ENCODE results near the gene TIGD6.

Gene TIGD6

GRCh38 chr5:149966946-149967345, 33.5 kb downstream of the TIGD6 start:
- WGBS: 93% methylated on average over 3 of the region's 3 CpGs
- H3K27ac ChIP-seq (ENCODE audit: low read depth, low read length): no peak overlapping the region
- H3K27me3 ChIP-seq (ENCODE audit: insufficient read depth, low read length): peaks cover under 1% of the 10 kb centered on the region; the same call in 1 of the 2 replicates
- H3K4me3 ChIP-seq (ENCODE audit: low read length): no peak overlapping the region
- no peaks in the 10 kb centered on the region for H3K36me3 ChIP-seq (ENCODE audit: insufficient read depth, low read length)
- H3K9ac ChIP-seq (ENCODE audit: low read depth, low read length): no peak overlapping the region
- H3K4me1 ChIP-seq (ENCODE audit: insufficient read depth, low read length): no peaks in the 10 kb centered on the region
- no peaks in the 10 kb centered on the region for H3K9me3 ChIP-seq (ENCODE audit: insufficient read depth, low read depth, low read length)

- WGBS: 96% methylated on average over 3 of the region's 3 CpGs
- peaks cover 10% of the 10 kb centered on the region for H3K4me1 ChIP-seq (ENCODE audit: insufficient read depth, low read length)
- H3K27ac ChIP-seq (ENCODE audit: low read depth, low read length): no peak overlapping the region
- H3K9me3 ChIP-seq (ENCODE audit: insufficient read depth, low read depth, low read length): no peaks in the 10 kb centered on the region
- H3K27me3 ChIP-seq (ENCODE audit: insufficient read depth, low read length): peaks cover 10% of the 10 kb centered on the region
- H3K36me3 ChIP-seq (ENCODE audit: insufficient read depth, low read length): no peaks in the 10 kb centered on the region
- no peak overlapping the region for H3K9ac ChIP-seq (ENCODE audit: low read depth, low read length)
- H3K4me3 ChIP-seq (ENCODE audit: low read length): no peak overlapping the region
Measured at GRCh38 chr5:149963729-149964128, 36.7 kb downstream of the TIGD6 start.

- Histone ChIP-seq H3K27me3 (ENCODE audit: insufficient read depth, low read length) (peaks cover 10% of the 10 kb centered on the region), H3K4me3 (ENCODE audit: low read length) (no peak overlapping the region)
- WGBS: 96% methylated on average over 5 of the region's 5 CpGs
Measured at GRCh38 chr5:149962601-149963300, 37.7 kb downstream of the TIGD6 start.

GRCh38 chr5:149961957-149962409, 38.5 kb downstream of the TIGD6 start:
- Histone ChIP-seq H3K4me3 (ENCODE audit: low read length) (peak overlapping the region; percentile 80; the same call in 1 of the 2 replicates), H3K27me3 (ENCODE audit: insufficient read depth, low read length) (peaks cover 10% of the 10 kb centered on the region), H3K27ac (ENCODE audit: low read depth, low read length) (no peak overlapping the region), H3K4me1 (ENCODE audit: insufficient read depth, low read length) (peaks cover 10% of the 10 kb centered on the region), H3K9ac (ENCODE audit: low read depth, low read length) (no peak overlapping the region), H3K36me3 (ENCODE audit: insufficient read depth, low read length) (no peaks in the 10 kb centered on the region), H3K9me3 (ENCODE audit: insufficient read depth, low read depth, low read length) (no peaks in the 10 kb centered on the region)
- WGBS: 76% methylated on average over 6 of the region's 6 CpGs

More at GRCh38 chr5:149962601-149963300, 37.7 kb downstream of the TIGD6 start:
- H3K27ac ChIP-seq (ENCODE audit: low read depth, low read length): no peak overlapping the region
- no peaks in the 10 kb centered on the region for H3K9me3 ChIP-seq (ENCODE audit: insufficient read depth, low read depth, low read length)
- H3K36me3 ChIP-seq (ENCODE audit: insufficient read depth, low read length): no peaks in the 10 kb centered on the region
- no peak overlapping the region for H3K9ac ChIP-seq (ENCODE audit: low read depth, low read length)
- peaks cover 10% of the 10 kb centered on the region for H3K4me1 ChIP-seq (ENCODE audit: insufficient read depth, low read length)

GRCh38 chr5:149961186-149961685, 39.2 kb downstream of the TIGD6 start:
- Histone ChIP-seq H3K9me3 (ENCODE audit: insufficient read depth, low read depth, low read length) (no peaks in the 10 kb centered on the region), H3K27me3 (ENCODE audit: insufficient read depth, low read length) (peaks cover 10% of the 10 kb centered on the region), H3K9ac (ENCODE audit: low read depth, low read length) (peak overlapping the region; percentile 62), H3K36me3 (ENCODE audit: insufficient read depth, low read length) (no peaks in the 10 kb centered on the region), H3K4me3 (ENCODE audit: low read length) (peak overlapping the region; percentile 80), H3K4me1 (ENCODE audit: insufficient read depth, low read length) (peaks cover 10% of the 10 kb centered on the region), H3K27ac (ENCODE audit: low read depth, low read length) (no peak overlapping the region)
- 16% methylated on average over 23 of the region's 23 CpGs for WGBS

GRCh38 chr5:149960272-149961185, 39.9 kb downstream of the TIGD6 start, which contains the start of gene SLC26A2:
TSS of gene SLC26A2 (plus strand) at chr5:149960758. CDS start at chr5:149977653, 16,895 bp downstream.
- peaks cover 10% of the 10 kb centered on the region for H3K27me3 ChIP-seq (ENCODE audit: insufficient read depth, low read length)
- no peaks in the 10 kb centered on the region for H3K9me3 ChIP-seq (ENCODE audit: insufficient read depth, low read depth, low read length)
- H3K36me3 ChIP-seq (ENCODE audit: insufficient read depth, low read length): no peaks in the 10 kb centered on the region
- H3K4me1 ChIP-seq (ENCODE audit: insufficient read depth, low read length): peaks cover 10% of the 10 kb centered on the region
- H3K27ac ChIP-seq (ENCODE audit: low read depth, low read length): peak within 1 kb of the TSS; percentile 78; the same call in 1 of the 2 replicates
- H3K4me3 ChIP-seq (ENCODE audit: low read length): peak within 1 kb of the TSS; percentile 80
- under 1% methylated on average over 84 of the region's 84 CpGs for WGBS
- peak within 1 kb of the TSS; percentile 62 for H3K9ac ChIP-seq (ENCODE audit: low read depth, low read length)

- peaks cover 10% of the 10 kb centered on the region for H3K4me1 ChIP-seq (ENCODE audit: insufficient read depth, low read length)
- WGBS: 45% methylated on average over 11 of the region's 14 CpGs
Measured at GRCh38 chr5:149959406-149960236, 40.8 kb downstream of the TIGD6 start.

GRCh38 chr5:149957855-149958254, 42.6 kb downstream of the TIGD6 start:
- Histone ChIP-seq H3K4me1 (ENCODE audit: insufficient read depth, low read length) (peaks cover 10% of the 10 kb centered on the region), H3K4me3 (ENCODE audit: low read length) (no peak overlapping the region), H3K9me3 (ENCODE audit: insufficient read depth, low read depth, low read length) (no peaks in the 10 kb centered on the region), H3K27me3 (ENCODE audit: insufficient read depth, low read length) (peaks cover 10% of the 10 kb centered on the region), H3K9ac (ENCODE audit: low read depth, low read length) (no peak overlapping the region), H3K36me3 (ENCODE audit: insufficient read depth, low read length) (no peaks in the 10 kb centered on the region), H3K27ac (ENCODE audit: low read depth, low read length) (no peak overlapping the region)
- 93% methylated on average over 4 of the region's 4 CpGs for WGBS

More at GRCh38 chr5:149959406-149960236, 40.8 kb downstream of the TIGD6 start:
- no peaks in the 10 kb centered on the region for H3K36me3 ChIP-seq (ENCODE audit: insufficient read depth, low read length)
- H3K4me3 ChIP-seq (ENCODE audit: low read length): peak overlapping the region; percentile 80
- H3K27ac ChIP-seq (ENCODE audit: low read depth, low read length): peak overlapping the region; percentile 78; the same call in 1 of the 2 replicates
- peak overlapping the region; percentile 55 for H3K9ac ChIP-seq (ENCODE audit: low read depth, low read length)
- peaks cover 10% of the 10 kb centered on the region for H3K27me3 ChIP-seq (ENCODE audit: insufficient read depth, low read length)
- no peaks in the 10 kb centered on the region for H3K9me3 ChIP-seq (ENCODE audit: insufficient read depth, low read depth, low read length)

GRCh38 chr5:149956685-149957084, 43.8 kb downstream of the TIGD6 start:
- Histone ChIP-seq H3K4me1 (ENCODE audit: insufficient read depth, low read length) (peaks cover 10% of the 10 kb centered on the region), H3K9ac (ENCODE audit: low read depth, low read length) (no peak overlapping the region), H3K36me3 (ENCODE audit: insufficient read depth, low read length) (no peaks in the 10 kb centered on the region), H3K27ac (ENCODE audit: low read depth, low read length) (no peak overlapping the region), H3K4me3 (ENCODE audit: low read length) (no peak overlapping the region), H3K9me3 (ENCODE audit: insufficient read depth, low read depth, low read length) (no peaks in the 10 kb centered on the region), H3K27me3 (ENCODE audit: insufficient read depth, low read length) (peaks cover 7% of the 10 kb centered on the region)
- 92% methylated on average over 5 of the region's 5 CpGs for WGBS

GRCh38 chr5:149954798-149955197, 45.7 kb downstream of the TIGD6 start:
- H3K27ac ChIP-seq (ENCODE audit: low read depth, low read length): no peak overlapping the region
- no peak overlapping the region for H3K9ac ChIP-seq (ENCODE audit: low read depth, low read length)
- no peak overlapping the region for H3K4me3 ChIP-seq (ENCODE audit: low read length)
- H3K27me3 ChIP-seq (ENCODE audit: insufficient read depth, low read length): no peaks in the 10 kb centered on the region
- no peaks in the 10 kb centered on the region for H3K36me3 ChIP-seq (ENCODE audit: insufficient read depth, low read length)
- no peaks in the 10 kb centered on the region for H3K9me3 ChIP-seq (ENCODE audit: insufficient read depth, low read depth, low read length)
- peaks cover 3% of the 10 kb centered on the region; the same call in 1 of the 2 replicates for H3K4me1 ChIP-seq (ENCODE audit: insufficient read depth, low read length)
- 94% methylated on average over 6 of the region's 6 CpGs for WGBS
